Stimulated activated naive CD8-positive, alpha-beta T cell treated with anti-CD3 and anti-CD28 coated beads, Interleukin-15, Interleukin-2, amounts not matched to agents 100 ng/mL and 50 ng/mL, for 24 hours (primary cell): ENCODE measurements around the gene HAPLN2.

Source experiments
- H3K27ac Mint-ChIP-seq: one replicate; pipeline ENCODE4 v1.8.0; 2021; ENCODE audit warnings: mild to moderate bottlenecking, mixed read lengths
- H3K27me3 Mint-ChIP-seq: one replicate; pipeline ENCODE4 v1.8.0; 2021; ENCODE audit warnings: mixed read lengths
- H3K36me3 Mint-ChIP-seq: one replicate; pipeline ENCODE4 v1.8.0; 2021; ENCODE audit warnings: low read depth, mixed read lengths
- H3K4me1 Mint-ChIP-seq: one replicate; pipeline ENCODE4 v1.8.0; 2021; ENCODE audit warnings: low read depth, mixed read lengths
- H3K4me3 Mint-ChIP-seq: one replicate; pipeline ENCODE4 v1.8.0; 2021; ENCODE audit warnings: mild to moderate bottlenecking, mixed read lengths
- H3K9me3 Mint-ChIP-seq: one replicate; pipeline ENCODE4 v1.8.0; 2021; ENCODE audit warnings: mixed read lengths

Gene HAPLN2

DNA sequence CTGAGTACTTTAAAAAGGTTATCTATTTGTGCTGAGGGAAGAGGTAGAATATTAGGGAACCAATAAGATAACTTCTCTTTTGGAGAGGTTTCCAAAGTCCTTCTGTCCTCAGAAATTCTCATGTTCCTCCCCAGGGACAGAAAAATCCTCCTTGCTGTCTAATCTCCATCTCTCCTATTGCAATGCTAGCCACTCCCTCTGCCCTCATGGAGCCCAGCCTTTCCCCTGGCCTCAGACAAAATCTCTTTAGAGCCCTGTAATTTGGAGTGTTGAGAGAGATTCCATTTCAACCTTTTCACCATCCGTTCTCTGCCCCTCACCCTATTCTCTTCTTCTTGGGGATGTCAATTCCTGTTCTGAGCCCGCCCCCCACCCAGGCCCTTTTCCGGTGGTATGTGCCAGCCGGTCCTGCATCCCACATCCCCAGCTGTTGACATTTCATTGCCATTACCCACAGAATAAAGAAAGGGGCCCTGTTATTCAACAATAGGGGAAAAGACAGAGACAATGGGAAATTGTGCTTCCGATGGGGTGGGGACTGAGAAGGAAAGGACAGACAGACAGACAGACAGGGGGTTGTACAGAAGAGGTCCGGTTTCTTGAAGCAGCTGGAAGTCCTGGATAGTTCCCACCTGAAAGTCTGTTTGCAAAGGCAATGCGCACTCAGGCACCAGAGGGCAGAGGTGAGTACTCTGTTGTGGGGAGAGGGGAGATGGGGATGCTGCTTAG is at the start of gene HAPLN2:
HAPLN2 (plus strand) TSS at position 563 of the 729 bp plus-strand sequence. CDS start 4,076 bp downstream, outside the sequence.
- Mint-ChIP-seq H3K4me3 (no peak within 1 kb of the TSS), H3K36me3 (no peaks in the 10 kb centered on the region), H3K27ac (no peak within 1 kb of the TSS), H3K4me1 (peaks cover 3% of the 10 kb centered on the region), H3K9me3 (no peaks in the 10 kb centered on the region), H3K27me3 (peaks cover 68% of the 10 kb centered on the region)

DNA sequence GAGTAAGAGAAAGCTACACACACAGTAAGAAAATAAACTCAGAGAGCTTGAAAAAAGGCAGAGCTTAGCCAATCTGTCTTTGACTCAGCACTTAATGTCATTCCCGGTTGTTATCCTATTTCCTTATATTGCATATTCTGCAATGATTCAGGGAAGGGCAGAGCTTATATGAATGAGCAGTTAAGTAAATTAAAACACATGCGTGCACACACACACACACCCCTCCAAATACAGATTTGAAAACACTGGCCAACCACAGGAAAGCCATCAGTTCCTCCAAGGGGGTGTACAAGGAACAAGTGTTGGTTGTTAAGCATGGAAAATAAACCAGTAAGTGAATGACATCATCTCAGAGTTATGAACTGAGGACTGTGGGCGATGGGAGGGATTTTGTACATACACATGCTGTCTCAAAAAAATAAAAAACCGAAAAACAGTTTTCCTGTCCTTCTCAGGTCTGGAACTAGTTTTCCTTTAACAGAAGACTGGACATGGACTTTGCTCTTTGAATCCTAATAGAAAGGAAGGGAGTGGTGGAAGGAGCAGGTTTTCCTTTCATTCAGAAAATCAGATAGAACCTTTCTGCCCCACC is 47.9 kb upstream of the HAPLN2 start:
- H3K4me1 Mint-ChIP-seq, result peaks cover 24% of the 10 kb centered on the region
- no peak overlapping the region for H3K27ac Mint-ChIP-seq
- peaks cover 4% of the 10 kb centered on the region for H3K36me3 Mint-ChIP-seq
- H3K27me3 Mint-ChIP-seq, result peaks cover 25% of the 10 kb centered on the region
- H3K9me3 Mint-ChIP-seq, result no peaks in the 10 kb centered on the region
- H3K4me3 Mint-ChIP-seq, result peak overlapping the region; percentile 100

DNA sequence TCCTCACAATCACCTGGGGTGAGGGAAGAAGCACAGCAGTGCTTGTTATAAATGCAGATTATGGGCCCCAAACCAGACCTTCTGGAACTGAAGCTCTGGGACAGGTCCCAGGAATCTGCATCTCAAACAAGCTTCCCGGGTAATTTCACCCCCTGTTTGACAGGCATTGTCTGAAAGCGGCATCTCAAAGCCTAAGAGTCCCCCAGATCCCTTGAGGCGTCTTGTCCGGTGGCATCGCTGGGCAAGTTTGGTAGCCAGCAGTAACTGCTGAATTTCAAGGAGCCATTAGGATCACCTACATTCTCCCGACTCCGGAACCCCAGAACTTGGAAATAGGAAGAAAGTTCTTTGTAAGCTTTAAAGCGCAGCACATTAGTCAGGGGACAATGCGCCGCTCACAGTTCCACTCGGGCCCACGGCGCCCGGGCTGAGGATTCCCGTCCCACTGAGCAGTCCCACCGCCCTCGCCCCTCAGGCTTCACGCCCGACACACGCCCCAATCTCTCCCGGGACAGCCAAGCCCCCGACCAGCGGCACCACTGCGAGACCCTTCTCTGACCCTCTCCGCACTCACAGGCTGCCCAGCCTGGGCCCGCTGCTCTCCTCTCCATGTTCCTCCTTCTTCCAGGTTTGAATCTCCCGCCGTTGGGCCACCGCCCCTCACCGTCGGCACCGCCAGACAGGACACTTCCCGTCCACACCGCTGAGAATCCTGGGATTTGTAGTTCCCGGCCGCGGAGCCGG is 47.1 kb upstream of the HAPLN2 start, which contains the start of gene IQGAP3:
IQGAP3 (minus strand) TSS at position 647 of the 744 bp plus-strand sequence; CDS start at position 611, 36 bp downstream.
- Mint-ChIP-seq H3K9me3 (no peaks in the 10 kb centered on the region), H3K4me1 (peaks cover 24% of the 10 kb centered on the region), H3K27ac (peak within 1 kb of the TSS; percentile 89), H3K27me3 (peaks cover 25% of the 10 kb centered on the region), H3K4me3 (peak within 1 kb of the TSS; percentile 100), H3K36me3 (peaks cover 4% of the 10 kb centered on the region)

DNA sequence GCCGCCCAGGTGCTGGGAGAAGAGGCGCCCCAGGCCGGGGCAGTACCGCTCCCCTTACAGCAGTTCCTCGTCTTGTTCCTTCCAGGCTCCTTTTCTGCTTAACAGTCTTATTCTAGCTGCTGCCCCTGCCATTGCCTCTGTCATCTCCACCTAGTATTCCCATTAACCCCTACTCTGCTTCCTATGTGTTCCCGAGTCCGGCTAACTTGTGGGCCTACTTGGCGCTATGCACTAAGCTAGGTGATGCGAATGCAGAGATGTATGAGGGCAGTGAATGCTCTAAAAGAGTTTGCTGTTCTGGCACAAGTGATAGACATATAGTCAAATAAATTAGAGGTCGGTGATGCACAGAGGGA is 46.6 kb upstream of the HAPLN2 start:
- Mint-ChIP-seq H3K4me1 (peaks cover 24% of the 10 kb centered on the region), H3K9me3 (no peaks in the 10 kb centered on the region), H3K36me3 (peaks cover 4% of the 10 kb centered on the region), H3K27me3 (peaks cover 25% of the 10 kb centered on the region), H3K4me3 (peak overlapping the region; percentile 100), H3K27ac (peak overlapping the region; percentile 89)

DNA sequence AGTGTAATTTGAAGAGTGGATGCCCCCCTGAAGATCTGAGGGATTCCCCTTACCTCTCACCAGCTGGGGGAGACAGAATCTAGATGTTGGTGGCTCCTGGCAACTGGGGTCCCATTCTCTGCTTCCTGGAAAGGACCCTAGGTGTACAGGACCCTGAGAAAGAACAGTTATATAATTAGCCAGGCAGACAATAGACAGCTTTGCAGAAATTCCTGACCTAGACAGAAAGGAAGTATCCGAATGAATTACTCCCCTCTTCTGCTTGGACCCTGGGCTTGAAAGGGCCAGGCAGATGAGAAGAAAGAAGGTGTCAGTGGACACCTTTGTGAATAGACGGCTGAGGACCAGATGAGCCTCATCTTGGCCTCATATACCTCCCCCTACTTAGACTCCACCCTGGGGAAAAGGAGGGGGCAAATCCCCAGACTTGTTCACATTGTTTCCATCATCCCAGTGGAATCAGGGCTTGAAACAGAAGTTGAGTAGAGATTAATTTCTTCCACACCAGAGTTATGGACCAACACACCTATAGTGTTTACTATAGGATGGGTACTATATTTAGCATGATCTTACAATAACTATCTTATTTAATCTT is 45.1 kb upstream of the HAPLN2 start:
- H3K27ac Mint-ChIP-seq, result no peak overlapping the region
- H3K27me3 Mint-ChIP-seq, result peaks cover 25% of the 10 kb centered on the region
- H3K36me3 Mint-ChIP-seq, result peaks cover 4% of the 10 kb centered on the region
- no peaks in the 10 kb centered on the region for H3K9me3 Mint-ChIP-seq
- H3K4me3 Mint-ChIP-seq, result no peak overlapping the region
- H3K4me1 Mint-ChIP-seq, result peaks cover 24% of the 10 kb centered on the region

DNA sequence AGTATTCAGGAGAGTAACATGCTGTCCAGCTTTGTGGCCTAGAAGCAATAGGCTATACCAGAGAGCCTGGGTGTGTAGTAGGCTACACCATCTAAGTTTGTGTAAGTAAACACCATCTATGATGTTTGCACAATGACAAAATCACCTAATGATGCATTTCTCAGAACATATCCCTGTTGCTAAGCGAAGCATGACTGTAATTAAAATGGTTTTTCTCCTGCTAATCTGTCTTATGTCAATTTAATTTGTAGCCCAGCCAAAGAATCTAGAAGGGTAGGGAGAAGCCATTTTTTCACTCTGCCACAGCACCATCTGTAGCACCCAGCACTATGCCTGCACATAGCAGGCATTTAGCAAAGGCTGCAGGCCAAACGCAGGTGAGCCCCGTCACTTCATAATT is 41.7 kb upstream of the HAPLN2 start:
- H3K27ac Mint-ChIP-seq, result no peak overlapping the region
- H3K4me3 Mint-ChIP-seq, result no peak overlapping the region
- no peaks in the 10 kb centered on the region for H3K9me3 Mint-ChIP-seq
- peaks cover 8% of the 10 kb centered on the region for H3K27me3 Mint-ChIP-seq
- H3K4me1 Mint-ChIP-seq, result peaks cover 23% of the 10 kb centered on the region
- H3K36me3 Mint-ChIP-seq, result peaks cover under 1% of the 10 kb centered on the region

DNA sequence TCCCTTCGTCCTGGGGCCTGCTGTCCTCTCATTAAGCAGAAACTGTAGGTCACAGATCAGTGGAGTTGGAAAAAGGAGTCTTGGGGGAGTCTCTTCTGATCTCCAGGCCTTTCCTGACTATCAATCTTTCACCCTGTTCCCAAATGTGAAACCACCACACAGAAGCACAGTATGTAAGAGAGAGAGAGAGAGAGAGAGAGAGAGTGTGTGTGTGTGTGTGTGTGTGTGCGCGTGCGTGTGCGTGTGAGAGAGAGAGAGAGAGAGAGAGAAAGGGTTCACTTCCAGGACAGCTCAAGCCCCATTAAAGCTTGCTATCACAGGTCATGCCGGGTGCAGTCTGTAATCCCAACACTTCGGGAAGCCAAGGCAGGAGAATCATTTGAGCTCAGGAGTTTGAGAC is 41.2 kb upstream of the HAPLN2 start:
- no peaks in the 10 kb centered on the region for H3K9me3 Mint-ChIP-seq
- no peak overlapping the region for H3K4me3 Mint-ChIP-seq
- peaks cover 24% of the 10 kb centered on the region for H3K4me1 Mint-ChIP-seq
- no peaks in the 10 kb centered on the region for H3K36me3 Mint-ChIP-seq
- peaks cover 3% of the 10 kb centered on the region for H3K27me3 Mint-ChIP-seq
- H3K27ac Mint-ChIP-seq, result no peak overlapping the region

DNA sequence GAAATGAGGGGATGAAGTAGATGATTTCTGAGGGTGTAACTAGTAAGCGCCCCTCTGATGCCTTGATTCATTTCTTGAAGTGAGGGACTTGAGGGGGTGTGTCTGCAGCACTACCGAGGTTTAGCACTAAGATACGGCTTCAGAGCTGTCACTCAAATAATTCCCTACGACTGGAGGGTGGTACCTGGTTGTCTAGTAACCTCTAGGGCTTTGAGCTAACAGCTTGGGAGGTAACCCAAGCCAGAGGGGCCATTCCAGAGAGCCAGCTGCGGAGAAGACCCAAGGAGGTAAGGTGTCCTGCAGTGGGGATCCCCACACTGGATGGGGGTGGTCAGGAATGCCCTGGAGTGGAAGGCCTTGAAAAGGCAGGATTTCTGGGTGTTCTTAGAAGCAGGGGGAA is 39.7 kb upstream of the HAPLN2 start, which contains the start of gene TTC24:
TTC24 (plus strand) TSS at position 252 of the 400 bp plus-strand sequence. CDS start 1,642 bp downstream, outside the sequence.
- Mint-ChIP-seq H3K27me3 (no peaks in the 10 kb centered on the region), H3K9me3 (no peaks in the 10 kb centered on the region), H3K27ac (no peak within 1 kb of the TSS), H3K4me3 (no peak within 1 kb of the TSS), H3K4me1 (peaks cover 38% of the 10 kb centered on the region), H3K36me3 (no peaks in the 10 kb centered on the region)

DNA sequence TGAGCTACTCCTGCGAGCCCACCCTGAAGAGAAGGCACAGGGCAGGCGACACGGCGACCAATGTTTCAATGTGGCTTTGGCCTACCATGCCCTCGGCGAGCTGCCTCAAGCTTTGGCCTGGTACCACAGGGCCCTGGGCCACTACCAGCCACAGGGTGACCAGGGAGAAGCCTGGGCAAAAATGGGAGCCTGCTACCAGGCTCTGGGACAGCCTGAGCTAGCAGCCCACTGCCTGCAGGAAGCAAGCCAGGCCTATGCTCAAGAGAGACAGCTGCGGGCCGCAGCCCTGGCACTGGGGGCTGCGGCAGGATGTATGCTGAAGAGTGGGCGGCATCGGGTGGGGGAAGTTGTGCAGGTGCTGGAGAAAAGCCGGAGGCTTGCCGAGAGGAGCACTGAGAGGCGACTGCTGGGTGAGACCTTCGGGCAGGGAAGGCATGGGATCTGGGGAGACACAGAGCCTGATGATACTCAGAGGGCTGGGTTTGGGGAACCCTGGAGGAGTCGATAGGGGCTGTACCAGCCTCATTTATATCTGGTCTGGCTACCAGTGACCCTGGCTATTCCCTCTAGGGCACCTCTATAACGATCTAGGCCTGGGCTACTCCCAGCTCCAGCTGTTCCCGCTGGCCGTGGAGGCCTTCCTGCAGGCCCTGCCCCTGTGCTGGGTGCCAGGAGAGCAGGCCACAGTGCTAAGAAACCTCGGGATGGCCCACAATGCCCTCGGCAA is 37.4 kb upstream of the HAPLN2 start:
- Mint-ChIP-seq H3K9me3 (no peaks in the 10 kb centered on the region), H3K27me3 (no peaks in the 10 kb centered on the region), H3K4me1 (peaks cover 41% of the 10 kb centered on the region), H3K36me3 (peaks cover 10% of the 10 kb centered on the region), H3K4me3 (peak overlapping the region; percentile 97), H3K27ac (peak overlapping the region; percentile 98)

DNA sequence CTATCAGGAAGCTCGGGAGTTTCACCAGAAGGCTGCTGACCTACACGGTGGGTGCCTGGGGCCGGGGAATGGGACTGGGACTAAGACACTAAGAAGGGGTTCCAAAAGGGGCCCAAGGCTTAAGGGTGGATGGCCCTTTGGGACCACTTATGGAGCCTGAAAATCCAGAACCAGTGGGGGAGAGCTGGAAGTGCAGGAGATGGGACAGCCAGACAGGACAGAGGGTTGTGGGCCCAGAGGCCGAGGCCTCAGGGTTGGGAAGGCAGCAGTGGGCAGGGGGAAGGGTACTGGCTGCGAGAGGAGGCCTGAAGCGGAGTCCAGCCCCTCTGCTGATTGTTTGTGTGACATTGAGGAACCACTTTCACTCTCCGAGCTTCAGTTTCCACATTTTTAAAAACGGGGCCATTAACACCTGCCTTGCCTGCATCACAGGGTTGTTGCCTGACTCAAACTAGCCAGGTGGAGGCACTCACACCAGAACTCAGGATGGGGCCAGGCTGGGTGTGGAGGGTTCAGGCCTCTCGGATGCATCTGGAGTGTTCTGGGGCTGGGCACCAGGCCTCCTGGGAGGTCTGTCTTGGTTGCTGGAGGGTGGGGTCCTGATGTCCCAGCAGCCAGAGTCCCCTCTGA is 36.7 kb upstream of the HAPLN2 start:
- peak overlapping the region; percentile 98 for H3K27ac Mint-ChIP-seq
- H3K4me1 Mint-ChIP-seq, result peaks cover 41% of the 10 kb centered on the region
- H3K9me3 Mint-ChIP-seq, result no peaks in the 10 kb centered on the region
- peaks cover 10% of the 10 kb centered on the region for H3K36me3 Mint-ChIP-seq
- H3K4me3 Mint-ChIP-seq, result peak overlapping the region; percentile 97
- no peaks in the 10 kb centered on the region for H3K27me3 Mint-ChIP-seq

DNA sequence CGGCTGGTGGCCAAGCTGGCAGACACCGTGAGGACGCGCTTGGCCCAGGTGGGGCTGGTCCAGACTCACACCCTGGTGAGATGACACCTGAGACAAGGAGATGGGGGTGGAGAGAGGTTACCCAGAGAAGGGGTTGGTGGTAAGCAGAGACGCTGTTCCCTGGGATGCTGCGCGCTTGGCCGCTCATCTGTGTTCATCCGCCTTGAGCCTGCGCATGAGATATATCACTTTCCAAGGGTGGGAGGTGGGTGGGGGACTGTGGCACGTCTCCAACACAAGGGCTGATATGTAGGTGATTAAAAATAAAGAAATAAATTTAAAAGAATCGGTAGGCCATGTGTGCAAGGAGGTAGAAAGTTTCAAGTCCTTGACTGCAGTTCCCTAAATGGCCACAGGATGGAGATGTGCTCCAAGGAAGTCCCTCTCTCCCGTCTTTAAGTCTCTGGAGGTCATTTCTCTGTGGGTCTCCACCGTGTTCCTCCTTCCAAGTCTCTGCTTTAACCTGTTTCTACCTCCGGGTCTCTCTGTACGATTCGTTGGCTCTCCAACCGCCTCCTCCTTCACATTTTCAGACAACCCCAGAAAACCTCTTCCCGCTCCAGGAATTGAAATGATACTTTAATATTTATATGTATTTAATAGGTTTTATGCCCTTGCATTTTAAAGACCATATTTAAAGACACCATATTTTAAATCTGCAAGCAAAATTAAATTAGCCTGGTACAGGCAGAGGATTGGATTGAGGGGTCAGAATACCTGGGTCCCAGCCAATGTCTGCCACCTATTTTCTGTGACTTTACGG is 35.2 kb upstream of the HAPLN2 start:
- peak overlapping the region; percentile 97 for H3K4me3 Mint-ChIP-seq
- peaks cover 10% of the 10 kb centered on the region for H3K36me3 Mint-ChIP-seq

DNA sequence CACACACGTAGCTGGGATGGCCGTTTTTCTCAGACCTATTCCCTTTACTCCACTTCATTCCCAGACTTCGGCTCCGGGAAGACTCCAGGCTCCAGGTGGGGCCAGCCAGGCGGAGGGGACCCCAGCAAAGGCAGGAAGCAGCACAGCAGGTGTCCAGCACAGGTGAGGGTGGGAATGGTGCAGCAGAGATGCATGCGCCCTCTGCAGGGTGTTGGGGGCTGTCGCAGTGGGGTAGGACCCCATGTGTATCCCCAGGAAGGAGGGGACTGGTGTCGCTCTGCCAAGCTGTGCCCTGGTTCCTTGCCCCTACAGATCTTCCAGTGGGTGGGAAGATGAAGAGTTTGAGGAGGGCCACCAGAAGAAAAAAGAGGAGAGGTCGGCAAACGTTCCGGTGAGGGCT is 34.4 kb upstream of the HAPLN2 start:
- no peak overlapping the region for H3K4me3 Mint-ChIP-seq
- H3K36me3 Mint-ChIP-seq, result peaks cover 10% of the 10 kb centered on the region
- H3K9me3 Mint-ChIP-seq, result no peaks in the 10 kb centered on the region
- peaks cover 41% of the 10 kb centered on the region for H3K4me1 Mint-ChIP-seq
- no peak overlapping the region for H3K27ac Mint-ChIP-seq
- no peaks in the 10 kb centered on the region for H3K27me3 Mint-ChIP-seq

More for the DNA sequence above, 35.2 kb upstream of the HAPLN2 start:
- Mint-ChIP-seq H3K4me1 (peaks cover 41% of the 10 kb centered on the region), H3K27me3 (no peaks in the 10 kb centered on the region), H3K27ac (peak overlapping the region; percentile 98), H3K9me3 (no peaks in the 10 kb centered on the region)

DNA sequence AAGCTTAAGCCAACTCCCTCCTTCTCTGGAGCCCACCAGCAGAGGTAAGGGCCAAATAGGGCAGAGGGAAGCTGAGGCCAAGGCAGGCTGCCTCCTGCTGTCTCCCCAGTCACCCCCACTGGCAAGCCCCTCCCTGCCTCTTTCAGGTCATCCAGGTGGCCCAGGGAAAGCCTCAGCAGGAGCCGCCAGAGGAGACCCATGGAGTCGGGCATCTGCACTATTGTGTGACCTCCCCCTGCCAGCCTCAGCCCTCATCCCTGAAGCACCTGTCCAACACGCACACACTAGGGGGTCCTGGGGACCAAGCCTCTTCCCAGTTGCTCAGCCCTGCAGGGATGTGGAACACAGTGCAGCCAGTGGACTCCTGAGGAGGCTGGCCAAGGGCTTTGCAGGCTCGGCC is 32.9 kb upstream of the HAPLN2 start:
- no peak overlapping the region for H3K27ac Mint-ChIP-seq
- no peaks in the 10 kb centered on the region for H3K9me3 Mint-ChIP-seq
- no peaks in the 10 kb centered on the region for H3K27me3 Mint-ChIP-seq
- H3K4me3 Mint-ChIP-seq, result no peak overlapping the region
- H3K4me1 Mint-ChIP-seq, result peaks cover 45% of the 10 kb centered on the region
- H3K36me3 Mint-ChIP-seq, result peaks cover 10% of the 10 kb centered on the region
